Astrocyte (in vitro differentiated cells and primary cell): ENCODE measurements around the gene PBX1. TPM values are rescaled to one million over a fixed set of nuclear protein-coding genes. Genes with fewer than 3 reads are reported as not detected.

ENCODE experiments used
- DNase-seq: peaks from one replicate; pipeline ENCODE4 v3.0.0-alpha.2; 2010; ENCODE audit warnings: low read depth
- FAIRE-seq: peaks from 2 replicates; lab custom pipeline; 2011; peaks lifted over from hg19 to GRCh38; lab: Jason Lieb, UNC
- H2AFZ ChIP-seq: 2 replicates; pipeline ENCODE4 v1.6.0; 2012; ENCODE audit warnings: low read depth, low read length, inconsistent platforms
- H3K27ac ChIP-seq: 2 replicates; pipeline ENCODE4 v1.5.1; 2011; ENCODE audit warnings: low read depth, low read length, inconsistent platforms
- H3K27me3 ChIP-seq: 2 replicates; pipeline ENCODE4 v1.6.0; 2011; ENCODE audit warnings: low read length, inconsistent platforms; ENCODE audit not compliant: insufficient read depth
- H3K36me3 ChIP-seq: 2 replicates; pipeline ENCODE4 v1.5.1; 2011; ENCODE audit warnings: low read length, inconsistent platforms; ENCODE audit not compliant: insufficient read depth
- H3K4me1 ChIP-seq: 2 replicates; pipeline ENCODE4 v1.5.1; 2011; ENCODE audit warnings: low read length, inconsistent platforms; ENCODE audit not compliant: insufficient read depth
- H3K4me2 ChIP-seq: 2 replicates; pipeline ENCODE4 v1.6.0; 2012; ENCODE audit warnings: low read length, inconsistent platforms
- H3K4me3 ChIP-seq: 2 replicates; pipeline ENCODE4 v1.5.1; 2011; ENCODE audit warnings: low read depth, mild to moderate bottlenecking, low read length, inconsistent platforms; ENCODE audit not compliant: insufficient read depth
- H3K79me2 ChIP-seq: 2 replicates; pipeline ENCODE4 v1.6.0; 2012; ENCODE audit warnings: mild to moderate bottlenecking, low read length, inconsistent platforms; ENCODE audit not compliant: insufficient read depth
- H3K9ac ChIP-seq: 2 replicates; pipeline ENCODE4 v1.6.0; 2012; ENCODE audit warnings: mild to moderate bottlenecking, low read length, inconsistent platforms
- H3K9me3 ChIP-seq: 2 replicates; pipeline ENCODE4 v1.5.1; 2012; ENCODE audit warnings: low read depth, mild to moderate bottlenecking, low read length, inconsistent platforms; ENCODE audit not compliant: insufficient read depth
- H4K20me1 ChIP-seq: 2 replicates; pipeline ENCODE4 v1.6.0; 2012; ENCODE audit warnings: low read length, inconsistent platforms; ENCODE audit not compliant: insufficient read depth
- H3K27ac Mint-ChIP-seq: one replicate; pipeline ENCODE4 v1.8.0; 2021; ENCODE audit warnings: mild to moderate bottlenecking, mixed read lengths; ENCODE audit not compliant: unreplicated experiment
- H3K27me3 Mint-ChIP-seq: one replicate; pipeline ENCODE4 v1.8.0; 2021; ENCODE audit warnings: low read depth, mixed read lengths; ENCODE audit not compliant: unreplicated experiment
- H3K36me3 Mint-ChIP-seq: one replicate; pipeline ENCODE4 v1.8.0; 2021; ENCODE audit warnings: low read depth, mixed read lengths; ENCODE audit not compliant: unreplicated experiment
- H3K4me1 Mint-ChIP-seq: one replicate; pipeline ENCODE4 v1.8.0; 2021; ENCODE audit warnings: low read depth, mixed read lengths; ENCODE audit not compliant: unreplicated experiment
- H3K4me3 Mint-ChIP-seq: one replicate; pipeline ENCODE4 v1.8.0; 2021; ENCODE audit warnings: mild to moderate bottlenecking, moderate library complexity, mixed read lengths; ENCODE audit not compliant: unreplicated experiment
- H3K9me3 Mint-ChIP-seq: one replicate; pipeline ENCODE4 v1.8.0; 2021; ENCODE audit warnings: mild to moderate bottlenecking, mixed read lengths; ENCODE audit not compliant: unreplicated experiment
- EZH2 ChIP-seq: IDR thresholded peaks from 2 replicates; pipeline ENCODE4 v1.6.1; 2012; ENCODE audit warnings: mild to moderate bottlenecking, low read length, inconsistent platforms; ENCODE audit not compliant: insufficient read depth
- total RNA-seq: library from RNA; stranded (reverse); gene quantifications from 2 replicates; pipeline ENCODE4 v1.2.1, GENCODE V29; 2021
- TF ChIP-seq, protein P1 (sequence below): IDR thresholded peaks from 2 replicates; pipeline ENCODE4 v1.5.1; 2011; ENCODE audit warnings: low read depth, mild to moderate bottlenecking, inconsistent platforms, low read length, moderate library complexity; ENCODE audit not compliant: insufficient read depth

The PBX1 gene
- total RNA-seq, 1 donor from 2014 or later = 37.2 TPM

DNA sequence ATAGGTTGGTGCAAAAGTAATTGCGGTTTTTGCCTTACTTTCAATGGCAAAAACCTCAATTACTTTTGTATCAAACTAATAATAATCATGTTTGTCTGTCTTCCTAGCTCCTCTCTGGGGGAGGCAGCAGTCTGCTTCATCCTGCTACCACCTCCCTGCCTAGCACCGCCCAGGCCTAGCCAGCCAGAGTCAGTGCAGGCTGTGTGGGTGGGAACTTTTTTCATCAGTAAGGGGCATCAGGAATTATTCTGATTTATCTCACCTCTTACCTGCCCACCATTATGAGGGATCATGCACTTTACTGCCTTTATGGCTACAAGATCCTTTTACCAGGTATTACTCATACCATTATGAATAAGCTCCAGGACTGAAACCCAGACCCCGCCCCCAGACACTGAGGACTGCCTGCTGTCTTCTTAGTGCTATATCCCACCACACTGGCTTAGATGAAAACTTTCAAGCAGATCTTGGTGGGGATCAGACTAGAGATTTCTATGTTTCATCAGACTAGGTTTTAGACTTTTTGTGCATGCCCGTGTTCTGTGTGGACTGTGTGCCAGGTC, 116.4 kb downstream of the PBX1 start:
- H3K4me1 Mint-ChIP-seq = peaks cover 28% of the 10 kb centered on the region
- DNase-seq (no peak), FAIRE-seq (no peak)
- no peaks in the 10 kb centered on the region for H3K4me1 ChIP-seq
- no peaks in the 10 kb centered on the region for H3K9me3 ChIP-seq
- H4K20me1 ChIP-seq = peaks cover 18% of the 10 kb centered on the region
- no peaks in the 10 kb centered on the region for H3K27me3 Mint-ChIP-seq
- H3K79me2 ChIP-seq = no peaks in the 10 kb centered on the region
- H3K27ac ChIP-seq = no peak overlapping the region
- TF ChIP-seq, protein P1, sequence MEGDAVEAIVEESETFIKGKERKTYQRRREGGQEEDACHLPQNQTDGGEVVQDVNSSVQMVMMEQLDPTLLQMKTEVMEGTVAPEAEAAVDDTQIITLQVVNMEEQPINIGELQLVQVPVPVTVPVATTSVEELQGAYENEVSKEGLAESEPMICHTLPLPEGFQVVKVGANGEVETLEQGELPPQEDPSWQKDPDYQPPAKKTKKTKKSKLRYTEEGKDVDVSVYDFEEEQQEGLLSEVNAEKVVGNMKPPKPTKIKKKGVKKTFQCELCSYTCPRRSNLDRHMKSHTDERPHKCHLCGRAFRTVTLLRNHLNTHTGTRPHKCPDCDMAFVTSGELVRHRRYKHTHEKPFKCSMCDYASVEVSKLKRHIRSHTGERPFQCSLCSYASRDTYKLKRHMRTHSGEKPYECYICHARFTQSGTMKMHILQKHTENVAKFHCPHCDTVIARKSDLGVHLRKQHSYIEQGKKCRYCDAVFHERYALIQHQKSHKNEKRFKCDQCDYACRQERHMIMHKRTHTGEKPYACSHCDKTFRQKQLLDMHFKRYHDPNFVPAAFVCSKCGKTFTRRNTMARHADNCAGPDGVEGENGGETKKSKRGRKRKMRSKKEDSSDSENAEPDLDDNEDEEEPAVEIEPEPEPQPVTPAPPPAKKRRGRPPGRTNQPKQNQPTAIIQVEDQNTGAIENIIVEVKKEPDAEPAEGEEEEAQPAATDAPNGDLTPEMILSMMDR = no peak
- no peak for TF ChIP-seq EZH2
- H3K27me3 ChIP-seq = no peaks in the 10 kb centered on the region
- H3K4me2 ChIP-seq = no peak overlapping the region
- H2AFZ ChIP-seq = no peak overlapping the region
- H3K9me3 Mint-ChIP-seq = no peaks in the 10 kb centered on the region
- H3K36me3 Mint-ChIP-seq = peaks cover 6% of the 10 kb centered on the region
- H3K36me3 ChIP-seq = peaks cover 2% of the 10 kb centered on the region
- H3K4me3 Mint-ChIP-seq = no peak overlapping the region
- no peak overlapping the region for H3K9ac ChIP-seq
- H3K27ac Mint-ChIP-seq = no peak overlapping the region
- H3K4me3 ChIP-seq = no peak overlapping the region

DNA sequence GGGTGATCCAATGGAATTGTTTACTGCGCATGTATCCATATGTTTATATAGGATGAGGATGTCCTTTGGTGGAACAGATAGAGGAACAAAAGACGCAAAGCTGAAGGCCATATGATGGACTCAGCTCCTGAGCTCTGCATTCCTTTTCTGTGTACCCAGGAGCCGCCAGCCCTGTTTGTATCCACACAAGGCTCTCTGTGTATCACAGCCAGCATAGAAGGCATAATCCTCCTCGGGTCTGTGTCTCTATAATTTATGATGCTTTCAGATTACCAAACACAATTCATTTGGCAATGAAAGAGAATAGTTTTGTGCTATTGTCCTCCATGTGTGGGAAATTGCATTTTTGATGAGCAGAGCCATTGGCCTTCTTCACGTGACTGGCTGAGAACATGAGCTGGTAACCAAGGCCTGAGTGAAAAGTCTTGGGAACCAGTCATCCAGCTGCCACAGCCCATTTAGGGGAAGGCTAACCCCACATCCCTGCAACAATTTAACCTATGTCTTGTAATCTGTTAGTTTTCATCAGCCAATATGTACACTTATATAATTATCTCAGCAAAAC, 119.2 kb downstream of the PBX1 start:
- no peak overlapping the region for H3K27ac Mint-ChIP-seq
- H3K79me2 ChIP-seq = no peaks in the 10 kb centered on the region

More for the DNA sequence above, 119.2 kb downstream of the PBX1 start:
- Mint-ChIP-seq H3K9me3 (no peaks in the 10 kb centered on the region), H3K27me3 (no peaks in the 10 kb centered on the region), H3K4me3 (no peak overlapping the region), H3K36me3 (peaks cover 6% of the 10 kb centered on the region), H3K4me1 (peaks cover 8% of the 10 kb centered on the region)
- no peaks in the 10 kb centered on the region for H3K4me1 ChIP-seq
- no peak overlapping the region for H3K27ac ChIP-seq
- H3K9me3 ChIP-seq = no peaks in the 10 kb centered on the region
- no peak overlapping the region for H3K4me2 ChIP-seq
- TF ChIP-seq EZH2 = no peak
- TF ChIP-seq, protein P1 = no peak
- H3K36me3 ChIP-seq = peaks cover 2% of the 10 kb centered on the region
- H2AFZ ChIP-seq = no peak overlapping the region
- FAIRE-seq (no peak), DNase-seq (no peak)
- H3K4me3 ChIP-seq = no peak overlapping the region
- H3K27me3 ChIP-seq = no peaks in the 10 kb centered on the region
- H4K20me1 ChIP-seq = peaks cover 9% of the 10 kb centered on the region
- no peak overlapping the region for H3K9ac ChIP-seq
